GM19452 (cell line): Measurements from ENCODE around the gene TEX38.
"Not testable (repeated sequence)": the region's sequence is repeated elsewhere in the genome, so short reads cannot be mapped to it uniquely, and the experiment has no call there.

Experiments used
- ATAC-seq: cut with Tn5 transposase; IDR thresholded peaks from one replicate; pipeline ENCODE4 v1.9.1; 2021; ENCODE audit not compliant: unreplicated experiment

TEX38 gene

GRCh38 chr1:46671554-46671953, at the start of gene TEX38:
TEX38 (plus strand) TSS chr1:46671854; CDS start chr1:46671935, 81 bp downstream.
- ATAC-seq: no peak

GRCh38 chr1:46621930-46622329, 49.7 kb upstream of the TEX38 start:
- no peak for ATAC-seq

- no peak for ATAC-seq
Measured at GRCh38 chr1:46622344-46622743, 49.3 kb upstream of the TEX38 start.

GRCh38 chr1:46623743-46624644, 47.7 kb upstream of the TEX38 start:
- no peak for ATAC-seq

GRCh38 chr1:46630719-46631118, 40.9 kb upstream of the TEX38 start:
- ATAC-seq: no peak

- no peak for ATAC-seq
Measured at GRCh38 chr1:46635205-46635604, 36.4 kb upstream of the TEX38 start.

GRCh38 chr1:46637444-46638083, 34.1 kb upstream of the TEX38 start:
- no peak for ATAC-seq

- ATAC-seq: no peak
Measured at GRCh38 chr1:46638921-46639320, 32.7 kb upstream of the TEX38 start.

- ATAC-seq: no peak
Measured at GRCh38 chr1:46639547-46639946, 32.1 kb upstream of the TEX38 start.

GRCh38 chr1:46642115-46642680, 29.5 kb upstream of the TEX38 start:
- ATAC-seq: no peak

- ATAC-seq: no peak
Measured at GRCh38 chr1:46643368-46643775, 28.3 kb upstream of the TEX38 start.

- no peak for ATAC-seq
Measured at GRCh38 chr1:46645815-46646214, 25.8 kb upstream of the TEX38 start.

- no peak for ATAC-seq
Measured at GRCh38 chr1:46646331-46646730, 25.3 kb upstream of the TEX38 start.

GRCh38 chr1:46646844-46647243, 24.8 kb upstream of the TEX38 start:
- ATAC-seq: no peak

GRCh38 chr1:46647611-46648010, 24.0 kb upstream of the TEX38 start:
- ATAC-seq: no peak

GRCh38 chr1:46649764-46650163, 21.9 kb upstream of the TEX38 start:
- ATAC-seq: no peak

- no peak for ATAC-seq
Measured at GRCh38 chr1:46650491-46650890, 21.2 kb upstream of the TEX38 start.

- ATAC-seq: not testable (repeated sequence)
Measured at GRCh38 chr1:46651152-46651551, 20.5 kb upstream of the TEX38 start.

GRCh38 chr1:46652321-46653100, 19.1 kb upstream of the TEX38 start:
- ATAC-seq: no peak

- no peak for ATAC-seq
Measured at GRCh38 chr1:46653405-46653958, 18.2 kb upstream of the TEX38 start.

GRCh38 chr1:46654012-46654411, 17.6 kb upstream of the TEX38 start:
- no peak for ATAC-seq
